ENCODE results near the gene CERS6. TPM values are rescaled to one million over a fixed set of nuclear protein-coding genes. Genes with fewer than 3 reads are reported as not detected.

The CERS6 gene
- total RNA-seq, 3 donors from 2014 or later = 36.4 to 46.4 (median 44.8) TPM

GRCh38 chr2:168467729-168468128 lies 11.7 kb downstream of the CERS6 start:
- no peaks in the 10 kb centered on the region for H3K9me3 ChIP-seq
- no peak overlapping the region for H3K4me3 ChIP-seq
- H3K36me3 ChIP-seq = no peaks in the 10 kb centered on the region
- DNase-seq (ENCODE audit: low spot score in 2 of 2) = no peak
- H3K27me3 ChIP-seq = no peaks in the 10 kb centered on the region
- intact Hi-C loops (cut with DNase I; ENCODE audit: low total_unique reads) = no loop called here
- no peaks in the 10 kb centered on the region for H3K4me1 ChIP-seq
- TF ChIP-seq POLR2AphosphoS5 (IDR thresholded peaks at IDR 0.05) = no peak
- no peak for TF ChIP-seq POLR2A (IDR thresholded peaks at IDR 0.05)
- TF ChIP-seq, protein P1, sequence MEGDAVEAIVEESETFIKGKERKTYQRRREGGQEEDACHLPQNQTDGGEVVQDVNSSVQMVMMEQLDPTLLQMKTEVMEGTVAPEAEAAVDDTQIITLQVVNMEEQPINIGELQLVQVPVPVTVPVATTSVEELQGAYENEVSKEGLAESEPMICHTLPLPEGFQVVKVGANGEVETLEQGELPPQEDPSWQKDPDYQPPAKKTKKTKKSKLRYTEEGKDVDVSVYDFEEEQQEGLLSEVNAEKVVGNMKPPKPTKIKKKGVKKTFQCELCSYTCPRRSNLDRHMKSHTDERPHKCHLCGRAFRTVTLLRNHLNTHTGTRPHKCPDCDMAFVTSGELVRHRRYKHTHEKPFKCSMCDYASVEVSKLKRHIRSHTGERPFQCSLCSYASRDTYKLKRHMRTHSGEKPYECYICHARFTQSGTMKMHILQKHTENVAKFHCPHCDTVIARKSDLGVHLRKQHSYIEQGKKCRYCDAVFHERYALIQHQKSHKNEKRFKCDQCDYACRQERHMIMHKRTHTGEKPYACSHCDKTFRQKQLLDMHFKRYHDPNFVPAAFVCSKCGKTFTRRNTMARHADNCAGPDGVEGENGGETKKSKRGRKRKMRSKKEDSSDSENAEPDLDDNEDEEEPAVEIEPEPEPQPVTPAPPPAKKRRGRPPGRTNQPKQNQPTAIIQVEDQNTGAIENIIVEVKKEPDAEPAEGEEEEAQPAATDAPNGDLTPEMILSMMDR (IDR thresholded peaks at IDR 0.05) = no peak
- H3K27ac ChIP-seq = peak overlapping the region in 1 of 2 donors; percentile 9

GRCh38 chr2:168468354-168468753 lies 12.3 kb downstream of the CERS6 start:
- H3K4me3 ChIP-seq = no peak overlapping the region
- H3K27me3 ChIP-seq = no peaks in the 10 kb centered on the region
- H3K4me1 ChIP-seq = no peaks in the 10 kb centered on the region
- DNase-seq (ENCODE audit: low spot score in 2 of 2) = no peak
- TF ChIP-seq, protein P1 (IDR thresholded peaks at IDR 0.05) = no peak
- no peak for TF ChIP-seq POLR2AphosphoS5 (IDR thresholded peaks at IDR 0.05)
- no peak for TF ChIP-seq POLR2A (IDR thresholded peaks at IDR 0.05)
- H3K36me3 ChIP-seq = no peaks in the 10 kb centered on the region
- H3K27ac ChIP-seq = peak overlapping the region in 1 of 2 donors; percentile 9
- H3K9me3 ChIP-seq = no peaks in the 10 kb centered on the region
- intact Hi-C loops (cut with DNase I; ENCODE audit: low total_unique reads) = no loop called here

DNA sequence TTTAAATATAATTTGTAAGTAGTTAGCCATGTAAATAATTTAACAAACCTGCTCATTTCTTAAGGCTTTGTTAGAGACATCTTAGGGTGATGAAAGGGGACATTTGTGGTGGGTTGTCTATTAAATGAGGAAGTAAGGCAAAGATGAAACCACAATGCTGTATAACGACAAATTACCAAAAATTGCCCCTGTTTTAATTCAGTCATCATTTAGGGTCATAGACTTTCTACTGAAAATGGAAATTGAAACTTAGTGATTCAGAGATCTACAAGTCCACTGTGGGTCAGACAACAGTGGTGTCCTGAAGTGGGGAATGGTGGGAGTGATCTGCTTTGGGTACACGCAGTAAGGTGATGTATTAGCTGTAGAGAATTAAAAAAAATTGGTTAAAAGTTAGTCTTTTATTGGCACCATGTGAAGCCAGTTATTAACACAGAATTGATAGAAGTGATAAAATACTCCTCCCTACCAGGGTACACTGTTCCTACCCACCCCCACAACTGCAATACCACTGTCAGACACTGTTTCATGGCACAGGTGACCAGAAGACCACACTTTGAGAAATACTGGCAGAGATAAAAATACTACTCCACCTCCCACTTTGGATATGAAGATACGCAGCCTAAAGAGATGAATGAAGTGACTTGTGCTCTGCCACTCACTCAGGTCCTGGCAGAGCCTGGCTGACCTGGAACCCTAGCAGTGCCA lies 13.4 kb downstream of the CERS6 start:
- H3K36me3 ChIP-seq = no peaks in the 10 kb centered on the region
- no peak for DNase-seq (ENCODE audit: low spot score in 2 of 2)
- H3K27me3 ChIP-seq = no peaks in the 10 kb centered on the region
- TF ChIP-seq POLR2AphosphoS5 (IDR thresholded peaks at IDR 0.05) = no peak
- TF ChIP-seq POLR2A (IDR thresholded peaks at IDR 0.05) = no peak
- TF ChIP-seq, protein P1 (IDR thresholded peaks at IDR 0.05) = no peak
- no peaks in the 10 kb centered on the region for H3K4me1 ChIP-seq
- H3K9me3 ChIP-seq = no peaks in the 10 kb centered on the region
- intact Hi-C loops (cut with DNase I; ENCODE audit: low total_unique reads) = no loop called here
- no peak overlapping the region for H3K27ac ChIP-seq
- H3K4me3 ChIP-seq = no peak overlapping the region

DNA sequence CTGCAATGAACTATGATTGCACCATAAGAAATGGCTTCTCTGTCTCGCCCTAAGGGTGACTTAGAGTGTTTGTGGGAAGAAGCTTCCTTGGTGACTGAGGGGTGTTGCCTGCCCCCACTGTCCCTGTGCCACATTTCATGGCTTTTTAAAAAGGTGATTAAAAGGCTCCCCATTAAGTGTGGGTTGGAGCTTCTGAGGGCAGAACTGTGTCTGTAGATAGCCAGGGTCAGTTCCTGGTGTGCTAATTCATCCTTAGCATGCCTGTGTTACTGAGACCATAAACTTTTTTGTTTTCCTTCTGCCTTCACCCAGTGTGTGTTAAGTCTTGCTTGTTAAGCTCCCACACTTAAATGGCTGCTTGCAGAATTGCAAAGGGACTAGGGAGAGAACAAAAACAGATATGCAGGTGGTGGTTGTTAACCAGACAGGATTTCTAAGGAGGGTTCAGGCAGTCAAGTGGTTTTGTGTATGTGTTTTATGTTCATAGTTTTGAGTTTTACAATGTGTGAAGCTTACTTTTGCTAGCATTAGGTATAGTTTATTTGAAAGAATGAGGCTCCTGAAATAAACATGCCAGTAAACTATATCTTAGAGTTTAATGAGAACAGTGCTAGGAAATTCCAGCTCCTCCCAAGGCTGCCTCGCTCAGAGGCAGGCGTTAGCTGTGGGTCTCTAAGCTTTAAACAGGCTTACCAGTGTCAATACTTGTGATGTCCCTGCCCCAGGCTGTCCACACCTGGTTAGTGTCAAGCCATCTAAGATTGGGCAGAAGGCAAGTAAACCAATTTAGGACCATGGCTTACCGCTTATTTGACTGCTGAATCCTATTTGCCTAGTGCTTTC lies 14.5 kb downstream of the CERS6 start:
- no peaks in the 10 kb centered on the region for H3K9me3 ChIP-seq
- TF ChIP-seq POLR2AphosphoS5 (IDR thresholded peaks at IDR 0.05) (no peak), POLR2A (IDR thresholded peaks at IDR 0.05) (no peak)
- TF ChIP-seq, protein P1 (IDR thresholded peaks at IDR 0.05) = no peak
- no peaks in the 10 kb centered on the region for H3K4me1 ChIP-seq
- no peak for DNase-seq (ENCODE audit: low spot score in 2 of 2)
- no peaks in the 10 kb centered on the region for H3K36me3 ChIP-seq
- no peak overlapping the region for H3K4me3 ChIP-seq
- no peak overlapping the region for H3K27ac ChIP-seq
- intact Hi-C loops (cut with DNase I; ENCODE audit: low total_unique reads) = no loop called here
- no peaks in the 10 kb centered on the region for H3K27me3 ChIP-seq

DNA sequence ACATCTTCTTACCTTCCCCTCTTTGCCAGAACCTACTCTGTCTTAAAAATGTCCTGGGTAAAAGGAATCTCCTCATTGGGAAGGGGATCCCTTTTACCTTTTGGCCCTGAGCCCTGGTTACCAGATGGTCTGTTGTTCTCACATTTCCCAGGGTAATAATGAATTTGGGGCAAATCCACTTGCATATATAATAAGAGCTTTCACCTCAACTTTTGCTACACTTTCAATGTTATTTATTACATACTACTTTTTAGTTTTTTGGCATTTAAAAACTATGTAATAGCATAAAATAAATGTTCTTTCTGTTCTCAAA lies 15.0 kb downstream of the CERS6 start:
- Histone ChIP-seq H3K27me3 (no peaks in the 10 kb centered on the region), H3K4me3 (no peak overlapping the region), H3K27ac (no peak overlapping the region), H3K36me3 (no peaks in the 10 kb centered on the region), H3K4me1 (no peaks in the 10 kb centered on the region), H3K9me3 (no peaks in the 10 kb centered on the region)
- intact Hi-C loops (cut with DNase I; ENCODE audit: low total_unique reads) = no loop called here
- DNase-seq (ENCODE audit: low spot score in 2 of 2) = no peak
- TF ChIP-seq POLR2AphosphoS5 (IDR thresholded peaks at IDR 0.05) (no peak), POLR2A (IDR thresholded peaks at IDR 0.05) (no peak)
- TF ChIP-seq, protein P1 (IDR thresholded peaks at IDR 0.05) = no peak

Measured in breast epithelium (tissue), 4 donors.